CMK (cell line): ENCODE measurements around the gene CYP26C1.
"Not testable (repeated sequence)": the region's sequence is repeated elsewhere in the genome, so short reads cannot be mapped to it uniquely, and the experiment has no call there.

ENCODE experiments used
- DNase-seq: peaks from one replicate; pipeline ENCODE4 v3.0.0-alpha.2; 2010; ENCODE audit warnings: low read depth

CYP26C1 gene

DNA sequence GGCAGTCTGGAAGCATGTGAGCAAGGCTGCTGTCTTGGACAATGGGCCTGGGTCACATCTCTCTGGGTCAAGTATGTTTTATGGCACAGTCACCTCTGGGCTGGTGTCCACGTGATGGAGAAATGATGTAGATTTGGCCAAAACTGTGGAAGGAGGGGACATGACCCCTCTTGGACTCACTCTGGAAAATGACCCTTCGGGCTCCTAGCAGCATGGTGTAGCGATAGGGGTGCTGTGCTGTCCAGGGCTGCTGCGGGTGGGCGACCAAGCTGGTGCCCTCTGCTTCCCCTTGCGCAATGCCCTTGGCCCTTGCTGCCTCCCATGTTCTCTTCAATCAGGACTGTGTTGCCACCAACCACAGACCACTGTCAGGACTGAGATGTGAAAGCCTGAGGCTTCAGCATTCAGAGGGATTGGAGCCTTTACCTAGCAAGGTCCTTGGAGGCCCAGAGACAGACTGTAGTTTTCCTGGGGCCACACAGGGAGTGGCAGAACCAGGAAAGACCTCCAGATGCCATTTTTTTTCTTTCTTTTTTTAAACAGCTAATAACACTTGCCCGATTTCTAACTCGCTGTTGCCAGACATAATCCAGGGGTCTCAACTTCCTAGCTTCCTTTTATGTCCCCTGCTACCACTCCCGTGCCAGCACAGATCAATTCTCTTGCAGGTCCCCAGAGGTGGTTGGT is 19.2 kb downstream of the CYP26C1 start:
- no peak for DNase-seq

GRCh38 chr10:93080350-93081046 is 19.9 kb downstream of the CYP26C1 start:
- DNase-seq, result no peak

DNA sequence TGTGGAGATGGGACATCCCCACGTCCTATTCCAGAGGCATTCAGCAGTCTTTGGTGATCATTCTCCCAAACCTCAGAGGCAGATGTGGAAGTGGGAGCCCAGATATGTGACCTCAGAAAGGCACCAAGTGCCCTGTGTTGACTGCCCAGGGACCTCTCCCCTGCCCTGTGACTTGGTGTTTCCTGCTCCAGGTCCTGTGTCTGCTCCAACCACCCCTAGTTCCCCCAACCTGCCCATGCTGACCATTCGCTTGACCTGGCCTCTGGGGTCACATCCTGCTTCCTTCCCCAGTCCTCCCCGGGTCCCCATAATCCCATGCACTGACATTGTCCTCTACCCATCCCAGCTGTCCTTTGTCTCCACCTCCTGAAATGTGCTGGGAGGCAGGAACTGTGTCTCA is 20.7 kb downstream of the CYP26C1 start:
- DNase-seq, result no peak

- DNase-seq, result no peak
These were observed 21.2 kb downstream of the CYP26C1 start for GRCh38 chr10:93081834-93082233.

DNA sequence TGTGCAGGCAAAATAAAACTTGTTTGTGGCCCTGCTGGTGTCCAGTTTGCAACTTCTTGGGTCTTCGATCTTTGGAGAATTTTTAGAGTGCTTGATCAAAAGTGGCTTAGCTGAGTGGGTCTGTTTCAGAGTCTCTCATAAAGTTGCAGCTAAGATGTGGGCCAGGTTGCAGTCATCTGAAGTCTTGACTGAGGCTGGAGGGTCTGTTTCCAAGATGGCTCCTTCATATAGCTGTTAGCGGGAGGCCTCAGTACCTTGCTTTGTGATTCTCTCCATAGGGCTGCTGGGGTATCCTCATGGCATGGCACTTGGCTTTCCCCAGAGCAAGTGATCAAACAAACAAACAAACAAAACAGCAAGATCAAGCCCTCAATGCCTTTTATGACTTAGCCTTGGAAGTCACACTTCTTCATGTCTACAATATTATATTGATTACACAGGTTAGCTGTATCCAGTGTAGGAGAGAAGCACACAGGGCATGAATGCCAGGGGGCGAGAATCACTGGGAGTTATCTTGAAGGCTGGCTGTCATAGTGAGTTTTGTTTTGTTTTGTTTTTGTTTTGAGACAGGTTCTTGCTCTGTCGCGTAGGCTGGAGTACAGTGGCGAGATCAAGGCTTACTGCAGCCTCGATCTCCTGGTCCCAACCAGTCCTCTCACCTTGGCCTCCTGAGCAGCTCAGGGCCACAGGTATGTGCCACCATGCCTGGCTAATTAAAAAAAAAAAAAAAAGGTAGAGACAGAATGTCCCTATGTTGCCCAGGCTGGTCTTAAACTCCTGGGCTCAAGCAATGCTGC is 23.3 kb downstream of the CYP26C1 start:
- DNase-seq, result no peak

DNA sequence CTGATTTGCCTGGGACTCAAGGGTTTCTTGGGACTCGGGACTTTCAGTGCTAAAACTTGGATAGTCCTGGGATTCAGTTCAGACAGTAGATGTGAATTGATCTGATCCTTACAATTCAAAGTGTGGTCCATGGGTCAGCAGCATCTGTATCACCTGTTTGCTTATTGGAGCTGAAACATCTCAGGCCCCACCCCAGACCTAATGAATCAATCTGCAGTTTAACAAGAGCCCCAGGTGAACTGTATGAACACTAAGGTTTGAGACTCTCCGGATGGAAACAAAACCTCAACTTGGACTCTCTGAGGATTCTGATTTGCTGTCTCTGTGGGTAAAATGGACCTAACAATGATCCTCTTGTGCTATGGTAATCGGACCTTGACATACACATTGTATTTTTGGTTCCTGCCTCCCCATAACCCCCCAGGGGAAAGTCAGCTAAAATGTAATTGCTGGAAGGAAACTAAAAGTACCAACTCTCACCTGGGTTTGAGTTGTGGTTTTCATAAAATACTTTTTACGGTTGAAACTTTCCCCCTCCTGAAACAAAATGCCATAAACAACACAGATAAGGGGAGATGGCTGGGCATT is 24.8 kb downstream of the CYP26C1 start:
- DNase-seq, result no peak

DNA sequence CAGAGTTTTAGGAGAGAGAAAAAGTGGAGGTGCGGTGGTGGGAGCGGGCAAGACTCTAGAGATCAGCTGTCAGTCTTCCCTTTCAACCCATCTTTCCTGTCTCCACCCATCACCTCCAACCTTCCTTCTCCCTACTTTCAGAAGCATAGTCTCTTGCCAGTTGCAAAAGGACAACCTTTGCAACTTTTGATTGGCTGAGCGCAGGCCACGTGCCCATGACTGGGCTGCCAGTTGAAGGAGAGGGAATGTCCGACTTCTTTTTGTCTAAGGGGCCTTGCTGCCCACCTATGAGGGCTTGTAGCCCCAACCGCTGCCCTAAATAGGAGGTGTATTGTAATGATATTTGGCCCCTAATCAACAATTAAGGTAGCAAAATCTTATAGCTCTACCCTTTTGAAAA is 25.7 kb downstream of the CYP26C1 start:
- DNase-seq, result no peak

DNA sequence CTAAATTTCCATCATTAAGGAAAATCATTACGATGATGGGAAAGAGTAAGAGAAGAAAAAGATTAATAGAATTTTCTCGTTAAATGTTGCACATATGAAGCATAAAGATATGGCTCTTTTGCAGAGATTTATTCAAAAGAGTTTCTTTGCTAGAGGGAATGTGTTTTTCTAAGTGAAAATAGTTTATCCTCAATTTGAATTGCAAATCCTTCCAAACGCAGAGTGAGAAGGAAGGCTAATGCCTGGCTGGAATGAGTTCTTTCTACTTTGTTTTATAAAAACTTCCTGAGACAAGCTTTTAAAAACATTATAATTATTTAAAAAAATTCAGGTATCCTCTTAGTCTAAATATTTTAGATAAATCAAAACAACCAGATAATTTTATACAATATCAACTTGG is 27.2 kb downstream of the CYP26C1 start:
- DNase-seq, result no peak

DNA sequence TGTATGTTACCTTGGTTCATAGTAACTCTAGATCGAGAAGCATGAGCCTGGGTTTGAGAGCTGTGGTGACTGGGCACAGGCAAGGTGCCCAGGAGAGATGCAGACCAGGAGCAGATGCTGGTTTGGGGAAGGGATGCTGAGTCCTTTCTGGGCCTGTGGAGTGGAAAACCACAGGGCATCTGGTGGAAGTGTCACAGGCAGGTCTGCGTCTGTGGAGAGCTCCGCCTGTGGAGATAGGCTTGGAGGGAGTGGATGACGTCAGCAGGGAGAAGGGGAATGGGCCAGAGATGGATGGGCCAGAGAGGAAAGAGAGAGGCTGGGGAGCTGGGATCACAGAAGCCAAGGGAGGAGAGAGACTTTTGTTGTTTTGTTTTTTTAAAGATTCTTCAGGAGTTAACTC is 27.9 kb downstream of the CYP26C1 start:
- no peak for DNase-seq

- no peak for DNase-seq
These were observed 30.0 kb downstream of the CYP26C1 start for GRCh38 chr10:93090619-93091018.

DNA sequence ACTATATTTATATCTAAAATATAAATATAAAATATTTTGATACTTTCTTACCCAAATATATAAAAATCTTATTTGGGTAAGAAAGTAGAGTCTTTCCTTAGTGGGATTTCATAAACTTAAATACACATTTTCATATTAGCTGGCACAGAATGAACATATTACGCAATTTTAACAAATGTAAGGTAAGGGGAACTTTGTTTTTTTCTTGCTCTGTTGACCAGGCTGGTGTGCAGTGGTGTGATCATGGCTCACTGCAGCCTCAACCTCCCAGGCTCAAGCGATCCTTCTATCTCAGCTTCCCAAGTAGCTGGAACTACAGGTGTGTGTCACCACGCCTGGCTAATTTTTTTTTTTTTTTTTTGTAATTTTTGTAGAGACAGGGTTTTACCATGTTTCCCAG is 31.4 kb downstream of the CYP26C1 start:
- DNase-seq, result no peak

DNA sequence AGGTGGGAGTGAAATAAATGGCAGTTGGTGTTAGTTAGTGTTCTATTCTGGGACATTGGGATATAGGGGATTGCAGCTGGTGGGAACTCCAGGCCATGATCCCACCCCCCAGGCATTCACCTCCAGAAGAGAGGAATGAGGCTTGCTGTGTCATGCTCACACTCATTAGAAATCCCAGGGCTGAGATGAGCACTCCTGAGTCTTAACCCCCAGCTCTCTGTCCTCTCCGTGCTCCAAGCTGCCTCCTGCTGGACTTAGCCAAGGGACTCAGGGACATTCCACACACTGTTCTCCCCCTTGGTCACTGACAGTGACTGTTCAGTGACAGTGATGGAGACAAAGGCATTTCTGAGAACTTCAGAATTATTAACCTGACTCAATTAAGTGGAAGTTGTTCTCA is 34.6 kb downstream of the CYP26C1 start:
- no peak for DNase-seq

- no peak for DNase-seq
These were observed 36.3 kb downstream of the CYP26C1 start for GRCh38 chr10:93096901-93097300.

DNA sequence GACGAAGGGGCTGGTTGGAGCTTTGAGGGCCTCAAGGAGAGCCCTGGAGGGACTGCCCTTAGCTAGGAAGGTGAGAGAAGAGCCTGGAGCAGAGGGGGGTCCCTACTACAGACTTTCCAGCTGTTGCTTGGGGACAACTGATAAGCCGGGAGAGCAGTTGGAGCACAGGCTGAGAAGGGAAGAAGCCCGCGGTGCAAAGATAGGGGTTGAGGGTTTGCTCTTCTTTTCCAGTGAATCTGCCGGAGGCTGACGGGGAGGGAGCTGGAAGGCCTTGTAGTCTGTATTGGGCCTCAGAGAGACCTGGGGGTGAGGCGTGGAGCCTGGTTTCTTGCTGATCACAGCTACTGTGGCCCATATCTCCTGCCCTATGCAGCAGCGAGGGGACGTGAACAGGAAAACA is 36.8 kb downstream of the CYP26C1 start:
- peak; percentile 36 for DNase-seq

DNA sequence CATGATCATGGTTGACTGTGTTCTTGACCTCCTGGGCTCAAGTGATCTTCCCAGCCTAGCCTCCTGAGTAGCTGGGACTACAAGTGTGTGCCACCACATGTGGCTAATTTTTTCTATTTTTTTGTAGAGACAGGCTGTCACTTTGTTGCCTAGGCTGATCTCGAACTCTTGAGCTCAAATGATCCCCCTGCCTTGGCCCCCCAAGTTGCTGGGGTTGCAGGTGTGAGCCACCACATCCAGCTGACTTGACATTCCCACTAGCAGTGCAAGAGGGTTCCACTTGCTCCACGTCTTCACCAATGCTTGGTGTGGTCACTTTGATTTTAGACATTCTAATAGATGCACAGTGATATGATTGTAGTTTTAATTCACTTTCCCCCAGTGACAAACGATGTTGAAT is 38.2 kb downstream of the CYP26C1 start:
- no peak for DNase-seq

DNA sequence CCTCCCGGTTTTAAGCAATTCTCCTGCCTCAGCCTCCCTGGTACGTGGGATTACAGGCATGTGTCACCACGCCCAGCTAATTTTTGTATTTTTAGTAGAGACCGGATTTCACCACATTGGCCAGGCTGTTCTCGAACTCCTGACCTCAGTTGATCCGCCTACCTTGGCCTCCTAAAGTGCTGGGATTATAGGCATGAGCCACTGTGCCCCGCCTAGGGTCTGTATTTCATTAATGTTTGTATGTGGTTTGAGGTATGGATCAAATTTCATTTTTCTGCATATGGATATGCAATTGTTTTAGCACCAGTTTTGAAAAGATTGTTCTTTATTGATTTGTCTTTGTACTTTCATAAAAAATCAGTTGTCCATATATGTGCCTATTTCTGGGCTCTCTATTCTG is 39.1 kb downstream of the CYP26C1 start:
- no peak for DNase-seq

GRCh38 chr10:93101148-93101547 is 40.5 kb downstream of the CYP26C1 start:
- DNase-seq, result not testable (repeated sequence)

GRCh38 chr10:93103953-93104352 is 43.4 kb downstream of the CYP26C1 start:
- no peak for DNase-seq

DNA sequence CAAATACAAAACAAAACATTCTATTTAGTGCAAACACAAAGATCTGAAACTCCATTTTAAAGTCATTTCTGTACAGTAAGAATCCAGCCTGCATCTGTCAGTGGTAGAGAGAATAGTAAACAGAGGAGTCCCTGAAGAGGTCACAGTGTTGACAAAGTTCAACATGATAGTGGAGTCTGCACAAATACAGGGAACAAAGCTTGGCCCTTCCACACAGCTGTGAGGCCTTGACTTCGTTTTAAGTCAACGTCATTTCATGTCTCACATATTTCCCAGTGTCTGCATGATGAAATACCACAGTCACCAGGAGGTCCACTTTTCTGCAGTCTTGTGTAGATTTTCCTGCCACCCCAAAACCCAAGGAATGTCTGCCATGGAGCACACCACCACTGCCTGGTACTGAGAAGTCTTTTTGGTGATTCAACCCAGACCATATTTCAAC is 46.1 kb downstream of the CYP26C1 start:
- no peak for DNase-seq

DNA sequence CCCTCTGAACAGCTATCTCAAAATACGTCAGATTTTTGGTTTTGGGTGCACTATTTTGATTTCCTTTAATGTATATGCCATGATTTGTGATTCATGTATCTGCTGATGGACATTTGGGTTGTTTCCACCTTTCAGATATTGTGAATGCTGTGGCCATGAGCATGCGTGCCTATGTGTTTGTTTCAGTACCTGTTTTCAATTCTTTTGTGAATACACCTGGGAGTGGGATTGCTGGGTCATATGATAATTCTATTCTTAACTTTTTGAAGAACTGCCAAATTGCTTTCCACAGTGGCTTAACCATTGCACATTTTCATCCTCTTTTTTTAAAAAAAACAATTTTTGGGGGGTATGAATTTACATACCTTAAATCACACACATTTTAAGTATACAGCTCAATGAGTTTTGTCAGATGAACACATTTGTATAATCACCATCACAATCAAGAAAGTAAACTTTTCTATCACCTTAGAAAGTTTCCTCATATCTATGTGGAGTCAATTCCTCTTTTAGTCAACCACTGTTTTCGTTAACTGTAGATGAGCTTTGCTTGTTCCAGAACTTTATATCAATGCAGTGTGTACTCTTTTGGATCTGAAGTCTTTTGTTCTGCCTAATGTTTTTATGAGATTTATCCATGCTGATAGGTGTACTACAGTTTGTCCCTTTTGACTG is 50.0 kb downstream of the CYP26C1 start:
- DNase-seq, result no peak

GRCh38 chr10:93113042-93113441 is 52.4 kb downstream of the CYP26C1 start:
- no peak for DNase-seq
